Adrenal gland (tissue), 5 donors: ENCODE measurements around the gene KDM4C.
"Not testable (repeated sequence)": the region's sequence is repeated elsewhere in the genome, so short reads cannot be mapped to it uniquely, and the experiment has no call there.

ENCODE experiments used
- POLR2A ChIP-seq, 2 donors: fragments of 450-650 bp; IDR thresholded peaks; one replicate each; pipeline ENCODE4 v1.6.1; 2017; ENCODE audit warnings: antibody characterized with exemption in 2 of 2, mild to moderate bottlenecking in 2 of 2, moderate library complexity in 1 of 2
- TF ChIP-seq, protein P1 (sequence below), 6 experiments: fragments of 450-650 bp in 4 of 6; fragments of 200-600 bp in 2 of 6; sonication (generic) in 1 of 6; IDR thresholded peaks; 1 replicate in 5 of 6; 2 replicates in 1 of 6; pipeline versions ENCODE4 v1.5.1 to v1.8.0; 2016 to 2021; ENCODE audit warnings: antibody characterized with exemption in 6 of 6, mild to moderate bottlenecking in 2 of 6, moderate library complexity in 1 of 6
- donor health status: DM: no; HTN: no; CAD: no.

DNA sequence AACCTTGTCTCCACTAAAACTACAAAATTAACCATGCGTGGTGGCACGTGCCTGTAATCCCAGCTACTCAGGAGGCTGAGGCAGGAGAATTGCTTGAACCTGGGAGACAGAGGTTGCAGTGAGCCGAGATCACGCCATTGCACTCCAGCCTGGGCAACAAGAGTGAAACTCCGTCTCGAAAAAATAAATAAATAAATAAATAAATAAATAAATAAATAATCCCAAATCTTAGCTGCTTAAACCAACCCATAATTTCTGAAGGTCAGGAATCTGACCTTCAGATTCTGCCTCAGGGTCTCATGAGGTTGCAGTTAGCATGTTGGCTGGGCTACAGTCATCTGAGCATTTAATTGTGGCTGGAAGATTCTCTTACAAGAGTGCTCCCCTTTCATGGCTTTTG, 48.5 kb downstream of the KDM4C start:
- TF ChIP-seq, protein P1, sequence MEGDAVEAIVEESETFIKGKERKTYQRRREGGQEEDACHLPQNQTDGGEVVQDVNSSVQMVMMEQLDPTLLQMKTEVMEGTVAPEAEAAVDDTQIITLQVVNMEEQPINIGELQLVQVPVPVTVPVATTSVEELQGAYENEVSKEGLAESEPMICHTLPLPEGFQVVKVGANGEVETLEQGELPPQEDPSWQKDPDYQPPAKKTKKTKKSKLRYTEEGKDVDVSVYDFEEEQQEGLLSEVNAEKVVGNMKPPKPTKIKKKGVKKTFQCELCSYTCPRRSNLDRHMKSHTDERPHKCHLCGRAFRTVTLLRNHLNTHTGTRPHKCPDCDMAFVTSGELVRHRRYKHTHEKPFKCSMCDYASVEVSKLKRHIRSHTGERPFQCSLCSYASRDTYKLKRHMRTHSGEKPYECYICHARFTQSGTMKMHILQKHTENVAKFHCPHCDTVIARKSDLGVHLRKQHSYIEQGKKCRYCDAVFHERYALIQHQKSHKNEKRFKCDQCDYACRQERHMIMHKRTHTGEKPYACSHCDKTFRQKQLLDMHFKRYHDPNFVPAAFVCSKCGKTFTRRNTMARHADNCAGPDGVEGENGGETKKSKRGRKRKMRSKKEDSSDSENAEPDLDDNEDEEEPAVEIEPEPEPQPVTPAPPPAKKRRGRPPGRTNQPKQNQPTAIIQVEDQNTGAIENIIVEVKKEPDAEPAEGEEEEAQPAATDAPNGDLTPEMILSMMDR (IDR thresholded peaks at IDR 0.05), result not testable (repeated sequence)
- not testable (repeated sequence) for TF ChIP-seq POLR2A (IDR thresholded peaks at IDR 0.05)
